HUDEP-2 (cell line): Measurements from ENCODE around the gene POU5F1.
"Not testable (repeated sequence)": the region's sequence is repeated elsewhere in the genome, so short reads cannot be mapped to it uniquely, and the experiment has no call there.

Experiments used
- DNase-seq, 76 experiments: peaks; one replicate each; lab custom pipeline; 2025; ENCODE audit not compliant: unreplicated experiment in 76 of 76; lab: John Stamatoyannopoulos, UW

POU5F1 gene

DNA sequence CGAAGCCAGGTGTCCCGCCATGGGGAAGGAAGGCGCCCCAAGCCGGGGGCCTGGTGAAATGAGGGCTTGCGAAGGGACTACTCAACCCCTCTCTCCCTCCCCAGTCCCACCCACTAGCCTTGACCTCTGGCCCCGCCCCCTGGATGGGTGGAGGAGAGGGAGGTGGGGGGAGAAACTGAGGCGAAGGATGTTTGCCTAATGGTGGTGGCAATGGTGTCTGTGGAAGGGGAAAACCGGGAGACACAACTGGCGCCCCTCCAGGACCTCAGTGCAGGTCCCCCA is at the start of gene POU5F1:
POU5F1 (minus strand) TSS at position 83 of the 282 bp plus-strand sequence; CDS start at position 21, 62 bp downstream.
- DNase-seq = no peak

DNA sequence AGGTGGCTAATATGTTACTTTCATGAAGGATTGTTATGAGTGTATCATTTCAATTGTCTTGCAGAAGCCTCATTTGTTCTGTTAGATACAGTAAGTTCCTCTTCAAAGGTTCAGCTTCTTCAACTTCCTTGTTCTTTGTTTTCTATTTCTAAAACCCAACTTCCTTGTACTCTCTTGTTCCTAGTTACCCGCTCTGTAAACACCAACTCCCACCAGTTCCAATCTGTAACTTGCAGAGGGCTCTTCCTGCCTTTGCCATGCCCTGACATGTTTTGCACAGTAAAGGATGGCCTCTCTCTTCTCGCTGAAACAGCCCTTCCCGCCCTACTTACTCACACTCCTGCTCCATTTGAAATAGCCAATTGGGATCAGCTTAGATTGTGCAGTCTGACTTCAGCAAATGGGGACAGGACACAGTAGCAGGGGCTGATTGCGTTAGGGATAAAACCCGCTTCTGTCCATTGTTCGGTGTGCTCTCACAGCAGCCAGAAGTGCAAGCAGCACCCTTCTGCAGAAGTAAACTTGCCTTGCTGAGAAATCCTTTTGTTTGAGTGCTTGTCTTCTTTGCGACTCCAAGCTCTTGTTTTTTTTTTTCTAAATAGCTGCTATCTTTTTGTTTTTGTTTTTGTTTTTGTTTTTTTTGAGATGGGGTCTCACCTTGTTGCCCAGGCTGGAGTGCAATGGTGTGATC is 45.9 kb upstream of the POU5F1 start:
- no peak for DNase-seq

GRCh38 chr6:31215216-31215615 is 44.7 kb upstream of the POU5F1 start:
- DNase-seq = not testable (repeated sequence)

DNA sequence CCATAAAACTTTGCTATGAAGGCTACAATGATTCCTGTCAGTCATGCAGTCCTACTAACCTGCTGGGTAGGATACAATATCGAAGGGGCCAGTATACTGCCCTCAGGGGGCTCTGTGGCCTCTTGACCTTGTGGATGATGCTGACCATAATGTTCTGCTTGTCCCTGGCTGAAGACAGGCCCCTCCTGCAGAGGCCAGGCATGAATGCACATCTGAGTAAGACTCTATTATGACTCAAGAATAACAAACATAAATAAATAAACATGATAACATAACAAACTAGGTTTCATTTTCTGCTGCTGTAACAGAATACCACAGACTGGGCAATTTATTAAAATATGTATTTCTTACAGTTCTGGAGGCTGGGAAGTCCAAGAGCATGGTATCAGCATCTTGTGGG is 44.0 kb upstream of the POU5F1 start:
- DNase-seq = no peak

GRCh38 chr6:31210741-31211532 is 40.5 kb upstream of the POU5F1 start:
- no peak for DNase-seq

DNA sequence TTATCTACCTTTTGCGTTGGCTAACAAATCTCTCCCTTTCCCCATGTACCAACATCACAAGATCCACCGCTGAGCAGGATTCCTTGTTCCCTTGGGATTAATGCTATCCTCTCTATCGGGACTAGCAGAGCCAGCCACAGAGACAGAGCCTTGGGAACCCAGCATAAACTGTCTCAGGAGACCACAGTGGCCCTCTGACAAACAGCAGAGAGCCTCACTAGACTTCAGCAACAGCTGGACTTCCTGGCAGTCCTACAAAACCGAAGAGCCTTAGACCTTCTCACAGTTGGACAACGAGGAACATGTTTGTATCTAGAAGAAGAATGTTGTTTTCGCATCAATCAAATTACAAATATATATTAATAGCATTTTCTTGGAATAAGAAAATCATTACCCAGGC is 39.6 kb upstream of the POU5F1 start:
- DNase-seq = no peak

- no peak for DNase-seq
Measured at GRCh38 chr6:31209137-31209536, 38.7 kb upstream of the POU5F1 start.

GRCh38 chr6:31208506-31208905 is 38.0 kb upstream of the POU5F1 start:
- DNase-seq = no peak

DNA sequence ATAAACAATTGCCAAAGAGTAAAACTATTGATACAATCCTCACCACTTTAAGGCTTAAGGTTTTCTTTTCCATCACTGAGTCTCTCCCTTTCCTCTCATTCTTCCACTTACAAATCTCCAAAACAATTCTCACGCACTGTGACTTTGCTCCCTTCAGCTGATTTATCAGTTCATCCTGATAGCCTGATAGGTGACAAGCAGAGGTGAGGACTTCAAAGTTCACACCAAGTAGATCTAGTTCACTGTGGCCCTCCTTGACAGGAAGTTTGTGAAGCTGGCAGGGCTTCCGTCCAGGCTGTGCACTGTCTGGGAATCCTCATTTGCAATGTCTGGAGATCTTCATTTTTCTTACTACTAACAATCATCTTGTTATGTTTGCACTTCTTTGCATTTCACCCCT is 35.2 kb upstream of the POU5F1 start:
- DNase-seq = no peak

GRCh38 chr6:31204751-31205145 is 34.3 kb upstream of the POU5F1 start:
- DNase-seq = peak in 1 of 76 experiments; percentile 9

GRCh38 chr6:31203345-31203979 is 33.0 kb upstream of the POU5F1 start:
- DNase-seq = peak in 32 of 76 experiments; percentile 18 to 72 (median 39)

GRCh38 chr6:31202259-31203166 is 32.0 kb upstream of the POU5F1 start:
- DNase-seq = no peak

DNA sequence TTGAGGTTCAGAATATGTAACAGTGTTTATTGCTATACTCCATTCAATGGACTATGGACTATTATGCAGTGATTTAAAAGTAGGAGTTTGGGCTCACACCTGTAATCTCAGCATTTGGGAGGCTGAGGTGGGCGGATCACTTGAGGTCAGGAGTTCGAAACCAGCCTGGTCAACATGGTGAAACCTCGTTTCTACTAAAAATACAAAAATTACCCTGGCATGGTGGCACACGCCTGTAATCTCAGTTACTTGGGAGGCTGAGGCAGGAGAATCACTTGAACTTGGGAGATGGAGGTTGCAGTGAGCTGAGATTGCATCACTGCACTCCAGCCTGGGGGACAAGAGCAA is 28.6 kb upstream of the POU5F1 start:
- DNase-seq = not testable (repeated sequence)

- DNase-seq = peak; percentile 48 to 99 (median 93)
Measured at GRCh38 chr6:31197559-31198305, 27.2 kb upstream of the POU5F1 start.

DNA sequence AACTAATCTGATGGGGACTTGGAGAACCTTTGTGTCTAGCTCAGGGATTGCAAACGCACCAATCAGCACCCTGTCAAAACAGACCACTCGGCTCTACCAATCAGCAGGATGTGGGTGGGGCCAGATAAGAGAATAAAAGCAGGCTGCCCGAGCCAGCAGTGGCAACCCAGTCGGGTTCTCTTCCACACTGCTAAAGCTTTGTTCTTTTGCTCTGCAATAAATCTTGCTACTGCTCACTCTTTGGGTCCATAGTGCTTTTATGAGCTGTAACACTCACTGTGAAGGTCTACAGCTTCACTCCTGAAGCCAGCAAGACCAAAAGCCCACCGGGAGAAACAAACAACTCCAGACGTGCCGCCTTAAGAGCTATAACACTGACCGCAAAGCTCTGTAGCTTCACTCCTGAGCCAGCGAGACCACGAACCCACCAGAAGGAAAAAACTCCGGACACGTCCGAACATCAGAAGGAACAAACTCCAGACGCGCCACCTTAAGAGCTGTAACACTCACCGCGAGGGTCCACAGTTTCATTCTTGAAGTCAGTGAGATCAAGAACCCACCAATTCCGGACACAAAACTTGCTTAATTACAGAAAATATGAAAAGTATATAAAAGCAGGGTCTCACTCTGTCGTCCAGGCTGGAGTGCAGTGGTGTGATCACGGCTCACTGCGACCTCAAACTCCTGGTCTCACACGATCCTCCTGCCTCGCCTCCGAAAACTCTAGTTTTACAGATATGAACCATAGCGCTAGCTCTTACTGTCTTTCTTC is 26.0 kb upstream of the POU5F1 start:
- DNase-seq = peak in 3 of 76 experiments; percentile 13 to 27 (median 19)

GRCh38 chr6:31195308-31195979 is 25.0 kb upstream of the POU5F1 start:
- DNase-seq = not testable (repeated sequence)

- DNase-seq = no peak
Measured at GRCh38 chr6:31194061-31194834, 23.8 kb upstream of the POU5F1 start.

DNA sequence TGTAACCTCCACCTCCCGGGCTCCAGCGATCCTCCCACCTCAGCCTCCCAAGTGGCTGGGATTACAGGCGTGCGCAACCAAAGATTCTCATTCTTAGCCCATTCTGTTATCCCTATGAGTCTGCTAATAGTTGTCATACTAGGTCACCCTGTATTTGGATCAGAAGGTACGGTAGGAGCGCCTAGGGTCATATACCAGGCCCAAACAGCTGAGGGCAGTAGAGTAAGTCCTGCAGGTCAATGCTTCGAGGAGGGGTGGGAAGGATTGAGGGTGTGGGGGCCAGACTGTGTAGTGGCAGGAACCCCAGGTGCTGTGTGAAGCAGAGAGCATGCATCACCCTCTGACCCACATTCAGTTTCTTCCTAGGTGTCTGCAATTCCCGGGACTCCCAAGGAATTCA is 22.7 kb upstream of the POU5F1 start:
- DNase-seq = no peak
